ENCODE data around the gene CTNNA2.

DNA sequence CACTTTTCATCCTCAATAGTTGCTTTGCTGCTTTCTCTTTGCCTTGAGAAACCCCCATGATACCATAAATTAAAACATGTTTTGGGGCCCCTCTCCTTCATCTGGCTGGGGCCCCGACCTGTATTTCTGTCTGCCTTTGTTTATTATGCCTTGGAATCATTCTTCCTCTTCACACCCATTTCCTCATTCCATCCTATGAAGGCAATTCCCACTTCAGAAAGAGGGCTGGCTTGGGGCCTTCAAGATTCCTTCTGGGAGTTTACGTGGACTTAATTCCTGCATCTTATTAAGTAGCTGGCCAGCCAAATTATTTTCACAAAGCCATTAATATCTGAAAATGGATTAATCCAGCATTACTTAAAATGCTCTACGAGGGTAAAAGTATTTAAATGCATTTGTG is 798.5 kb downstream of the CTNNA2 start:
- no peak for TF ChIP-seq CTCF (IDR thresholded peaks at IDR 0.05)
- TF ChIP-seq EZH2phosphoT487 (IDR thresholded peaks at IDR 0.05) = no peak

Data from neural progenitor cell (in vitro differentiated cells).